ENCODE results near the gene DIAPH1.

DIAPH1 gene

DNA sequence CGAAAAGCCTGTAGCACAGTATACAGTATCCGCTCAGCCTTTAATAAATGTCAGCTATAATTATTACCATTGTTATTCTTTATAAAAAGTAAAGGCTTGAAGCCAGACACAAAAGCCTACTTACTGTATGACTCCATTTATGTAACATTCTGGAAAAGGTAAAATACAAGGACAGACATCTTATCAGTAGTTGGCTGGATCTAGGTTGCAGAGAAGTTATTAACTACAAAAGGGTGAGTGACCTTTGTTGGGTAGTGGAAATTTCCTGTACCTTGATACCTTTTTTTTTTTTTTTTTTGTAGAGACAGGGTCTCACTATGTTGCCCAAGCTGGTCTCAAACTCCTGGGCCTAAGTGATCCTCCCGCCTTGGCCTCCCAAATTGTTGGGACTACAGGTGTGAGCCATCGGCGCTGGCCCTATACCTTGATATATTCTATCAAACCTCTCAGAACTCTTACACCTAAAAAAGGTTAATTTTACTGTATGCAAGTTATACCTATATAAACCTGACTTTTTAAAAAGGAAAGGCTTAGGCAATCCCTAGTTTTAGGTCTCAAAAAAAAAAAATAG lies 11.9 kb upstream of the DIAPH1 start:
- Histone ChIP-seq H3K9me3 (ENCODE audit: insufficient read depth, low read depth, low read length) (no peaks in the 10 kb centered on the region), H3K79me2 (ENCODE audit: insufficient read depth, low read length) (peaks cover 55% of the 10 kb centered on the region), H3F3A (ENCODE audit: low read depth) (no peaks in the 10 kb centered on the region), H3K36me3 (ENCODE audit: insufficient read depth, low read length) (peaks cover 46% of the 10 kb centered on the region; the same call in 1 of the 2 replicates), H3K4me2 (ENCODE audit: low read depth, low read length, poor library complexity, severe bottlenecking) (peak overlapping the region; percentile 8), H3K4me1 (ENCODE audit: insufficient read depth, low read length, poor library complexity, severe bottlenecking) (peaks cover 28% of the 10 kb centered on the region), H3K4me3 (ENCODE audit: low read length, poor library complexity, severe bottlenecking) (no peak overlapping the region), H3K9ac (ENCODE audit: low read depth, low read length, poor library complexity, severe bottlenecking) (no peak overlapping the region), H3K9me2 (replicated peaks; ENCODE audit: low read depth, low read length) (no peaks in the 10 kb centered on the region), H3K27me3 (ENCODE audit: insufficient read depth, low read length, poor library complexity, severe bottlenecking) (no peaks in the 10 kb centered on the region), H4K20me1 (ENCODE audit: insufficient read depth, low read length, poor library complexity, severe bottlenecking) (peaks cover 26% of the 10 kb centered on the region), H2AFZ (ENCODE audit: low read length) (no peak overlapping the region)
- TF ChIP-seq EZH2phosphoT487 (IDR thresholded peaks at IDR 0.05; ENCODE audit: borderline replicate concordance), result no peak
- TF ChIP-seq, protein P1, sequence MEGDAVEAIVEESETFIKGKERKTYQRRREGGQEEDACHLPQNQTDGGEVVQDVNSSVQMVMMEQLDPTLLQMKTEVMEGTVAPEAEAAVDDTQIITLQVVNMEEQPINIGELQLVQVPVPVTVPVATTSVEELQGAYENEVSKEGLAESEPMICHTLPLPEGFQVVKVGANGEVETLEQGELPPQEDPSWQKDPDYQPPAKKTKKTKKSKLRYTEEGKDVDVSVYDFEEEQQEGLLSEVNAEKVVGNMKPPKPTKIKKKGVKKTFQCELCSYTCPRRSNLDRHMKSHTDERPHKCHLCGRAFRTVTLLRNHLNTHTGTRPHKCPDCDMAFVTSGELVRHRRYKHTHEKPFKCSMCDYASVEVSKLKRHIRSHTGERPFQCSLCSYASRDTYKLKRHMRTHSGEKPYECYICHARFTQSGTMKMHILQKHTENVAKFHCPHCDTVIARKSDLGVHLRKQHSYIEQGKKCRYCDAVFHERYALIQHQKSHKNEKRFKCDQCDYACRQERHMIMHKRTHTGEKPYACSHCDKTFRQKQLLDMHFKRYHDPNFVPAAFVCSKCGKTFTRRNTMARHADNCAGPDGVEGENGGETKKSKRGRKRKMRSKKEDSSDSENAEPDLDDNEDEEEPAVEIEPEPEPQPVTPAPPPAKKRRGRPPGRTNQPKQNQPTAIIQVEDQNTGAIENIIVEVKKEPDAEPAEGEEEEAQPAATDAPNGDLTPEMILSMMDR (conservative IDR thresholded peaks at IDR 0.05; ENCODE audit: low read length), result no peak

DNA sequence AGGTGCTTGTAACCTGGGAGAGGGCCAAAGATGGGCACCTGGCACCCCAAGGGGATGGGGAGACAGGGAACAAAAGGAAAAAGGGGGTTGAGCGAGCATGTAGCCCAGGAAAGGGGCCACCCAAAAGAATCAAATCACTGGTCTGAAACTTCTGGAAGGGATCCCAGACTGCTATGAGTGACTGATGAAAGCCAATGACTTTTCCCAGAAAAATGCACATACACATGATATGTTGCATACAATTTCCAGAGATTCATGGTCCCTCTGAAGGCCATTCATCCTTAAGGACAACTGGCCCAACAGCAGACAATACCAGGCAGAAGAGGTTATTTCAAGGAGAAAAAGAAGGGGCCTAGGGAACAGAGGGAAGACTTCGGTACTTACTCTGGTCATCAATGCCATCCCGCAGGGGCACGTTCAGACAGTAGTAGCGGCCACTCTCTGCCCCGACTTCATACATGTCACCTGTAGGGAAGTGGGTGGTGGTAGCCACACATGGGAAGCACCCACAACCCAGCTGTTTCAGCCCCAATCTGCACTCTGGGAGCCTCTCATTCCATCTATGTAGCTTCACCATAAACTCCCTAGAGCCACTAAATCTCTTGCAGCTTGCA lies 9.5 kb upstream of the DIAPH1 start:
- no peak overlapping the region for H3K4me2 ChIP-seq (ENCODE audit: low read depth, low read length, poor library complexity, severe bottlenecking)
- H3K9ac ChIP-seq (ENCODE audit: low read depth, low read length, poor library complexity, severe bottlenecking), result no peak overlapping the region
- H4K20me1 ChIP-seq (ENCODE audit: insufficient read depth, low read length, poor library complexity, severe bottlenecking), result peaks cover 11% of the 10 kb centered on the region
- H2AFZ ChIP-seq (ENCODE audit: low read length), result no peak overlapping the region
- H3K4me1 ChIP-seq (ENCODE audit: insufficient read depth, low read length, poor library complexity, severe bottlenecking), result peaks cover 14% of the 10 kb centered on the region
- peaks cover 33% of the 10 kb centered on the region; the same call in 1 of the 2 replicates for H3K79me2 ChIP-seq (ENCODE audit: insufficient read depth, low read length)
- H3F3A ChIP-seq (ENCODE audit: low read depth), result no peaks in the 10 kb centered on the region
- no peak for TF ChIP-seq EZH2phosphoT487 (IDR thresholded peaks at IDR 0.05; ENCODE audit: borderline replicate concordance)
- TF ChIP-seq, protein P1 (conservative IDR thresholded peaks at IDR 0.05; ENCODE audit: low read length), result no peak
- H3K9me3 ChIP-seq (ENCODE audit: insufficient read depth, low read depth, low read length), result no peaks in the 10 kb centered on the region
- H3K9me2 ChIP-seq (replicated peaks; ENCODE audit: low read depth, low read length), result no peaks in the 10 kb centered on the region
- H3K4me3 ChIP-seq (ENCODE audit: low read length, poor library complexity, severe bottlenecking), result no peak overlapping the region
- no peaks in the 10 kb centered on the region for H3K27me3 ChIP-seq (ENCODE audit: insufficient read depth, low read length, poor library complexity, severe bottlenecking)
- H3K36me3 ChIP-seq (ENCODE audit: insufficient read depth, low read length), result peaks cover 59% of the 10 kb centered on the region; the same call in 1 of the 2 replicates

DNA sequence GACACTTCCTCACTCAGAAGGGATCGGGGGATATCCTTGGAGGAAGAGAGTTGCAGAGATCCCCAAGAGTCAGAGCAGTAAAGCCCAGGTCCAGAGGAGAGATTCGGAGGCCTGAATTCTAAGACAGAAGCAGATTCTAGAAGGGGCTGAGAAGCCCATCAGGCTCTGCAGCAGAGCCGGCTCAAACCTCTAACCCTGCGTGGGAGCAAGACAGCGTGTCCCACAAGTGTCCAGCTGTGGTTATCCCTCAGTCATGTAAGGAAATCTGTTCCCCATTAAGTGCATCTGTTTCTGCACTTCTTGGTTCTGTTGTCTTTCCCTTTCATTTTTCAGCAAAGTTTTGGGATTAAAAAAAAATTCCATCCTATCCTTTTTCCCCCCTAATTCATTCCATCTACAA lies 4.8 kb upstream of the DIAPH1 start:
- peaks cover 8% of the 10 kb centered on the region for H3K4me1 ChIP-seq (ENCODE audit: insufficient read depth, low read length, poor library complexity, severe bottlenecking)
- H3K4me2 ChIP-seq (ENCODE audit: low read depth, low read length, poor library complexity, severe bottlenecking), result peak overlapping the region; percentile 1
- no peaks in the 10 kb centered on the region for H3F3A ChIP-seq (ENCODE audit: low read depth)
- H3K9me3 ChIP-seq (ENCODE audit: insufficient read depth, low read depth, low read length), result no peaks in the 10 kb centered on the region
- no peak overlapping the region for H3K9ac ChIP-seq (ENCODE audit: low read depth, low read length, poor library complexity, severe bottlenecking)
- no peaks in the 10 kb centered on the region for H3K27me3 ChIP-seq (ENCODE audit: insufficient read depth, low read length, poor library complexity, severe bottlenecking)
- no peaks in the 10 kb centered on the region for H3K9me2 ChIP-seq (replicated peaks; ENCODE audit: low read depth, low read length)
- H3K4me3 ChIP-seq (ENCODE audit: low read length, poor library complexity, severe bottlenecking), result no peak overlapping the region
- H3K36me3 ChIP-seq (ENCODE audit: insufficient read depth, low read length), result peaks cover 67% of the 10 kb centered on the region; the same call in 1 of the 2 replicates
- TF ChIP-seq, protein P1 (conservative IDR thresholded peaks at IDR 0.05; ENCODE audit: low read length), result no peak
- no peak for TF ChIP-seq EZH2phosphoT487 (IDR thresholded peaks at IDR 0.05; ENCODE audit: borderline replicate concordance)
- no peak overlapping the region for H2AFZ ChIP-seq (ENCODE audit: low read length)
- peaks cover under 1% of the 10 kb centered on the region for H4K20me1 ChIP-seq (ENCODE audit: insufficient read depth, low read length, poor library complexity, severe bottlenecking)
- peaks cover 1% of the 10 kb centered on the region; the same call in 1 of the 2 replicates for H3K79me2 ChIP-seq (ENCODE audit: insufficient read depth, low read length)
